Panc1 (cell line): Measurements from ENCODE around the gene NPAS2. TPM values are rescaled to one million over a fixed set of nuclear protein-coding genes. Genes with fewer than 3 reads are reported as not detected.
A peak's percentile ranks its signal among the peaks of the same experiment; 100 is the strongest.

Source experiments
- ATAC-seq: fragments of 200-7000 bp; cut with Tn5 transposase; 2 replicates; pipeline ENCODE4 v1.9.1; 2020; ENCODE audit warnings: mild to moderate bottlenecking, moderate library complexity
- BruUV-seq: library from RNA; stranded (reverse); fragments of 400-500 nt; replicated peaks from 2 replicates; lab custom pipeline; 2021; lab: Mats Ljungman, UMichigan
- CTCF ChIA-PET: fragments of 300-600 bp; sonication (Branson Sonifier 250); formaldehyde crosslinking; loops from one replicate; lab custom pipeline; 2022; ENCODE audit warnings: antibody characterized with exemption; lab: Charles Lee
- POLR2A ChIA-PET: fragments of 300-600 bp; sonication (Branson Sonifier 250); formaldehyde crosslinking; loops from one replicate; lab custom pipeline; 2022; ENCODE audit warnings: antibody characterized with exemption; lab: Charles Lee
- DNase-seq: peaks from one replicate; pipeline ENCODE4 v3.0.0-alpha.2; 2010; ENCODE audit warnings: low read depth, low spot score
- H3K27ac ChIP-seq: 2 replicates; pipeline ENCODE4 v1.5.1; 2011; ENCODE audit warnings: mild to moderate bottlenecking, low read length, inconsistent platforms
- H3K27me3 ChIP-seq: fragments of 200-500 bp; sonication (Bioruptor generic); 2 replicates; pipeline ENCODE4 v1.6.0; 2014; ENCODE audit warnings: low read length, inconsistent platforms; ENCODE audit not compliant: control insufficient read depth, insufficient read depth
- H3K36me3 ChIP-seq: fragments of 200-500 bp; sonication (Bioruptor generic); 2 replicates; pipeline ENCODE4 v1.5.1; 2014; ENCODE audit warnings: inconsistent platforms, mild to moderate bottlenecking, low read length, moderate library complexity; ENCODE audit not compliant: control insufficient read depth, insufficient read depth
- H3K4me1 ChIP-seq: 2 replicates; pipeline ENCODE4 v1.5.1; 2011; ENCODE audit warnings: inconsistent platforms, mild to moderate bottlenecking, low read length, moderate library complexity; ENCODE audit not compliant: control insufficient read depth, insufficient read depth
- H3K4me3 ChIP-seq, 2 experiments: 2 replicates each; pipeline ENCODE4 v1.5.1; 2011 to 2012; ENCODE audit warnings: low read depth in 2 of 2, low read length in 2 of 2, mild to moderate bottlenecking in 2 of 2, inconsistent platforms in 1 of 2, moderate library complexity in 1 of 2
- H3K9me3 ChIP-seq: fragments of 200-500 bp; sonication (Bioruptor generic); 2 replicates; pipeline ENCODE4 v1.5.1; 2014; ENCODE audit warnings: low read depth, mild to moderate bottlenecking, inconsistent platforms, low read length, moderate library complexity; ENCODE audit not compliant: control insufficient read depth, insufficient read depth
- CTCF ChIP-seq: fragments of 450-650 bp; IDR thresholded peaks from 2 replicates; pipeline ENCODE4 v1.5.1; 2017; ENCODE audit warnings: mild to moderate bottlenecking
- POLR2AphosphoS5 ChIP-seq: IDR thresholded peaks from 2 replicates; pipeline ENCODE4 v1.6.1; 2012; ENCODE audit warnings: mild to moderate bottlenecking, low read depth, low read length, moderate library complexity
- REST ChIP-seq, 2 experiments: IDR thresholded peaks; 2 replicates each; pipeline ENCODE4 v1.6.1; 2011 to 2012; ENCODE audit warnings: low read depth in 2 of 2, control low read depth in 1 of 2, low read length in 1 of 2, mild to moderate bottlenecking in 1 of 2, moderate library complexity in 1 of 2; ENCODE audit not compliant: insufficient read depth in 1 of 2
- SIN3A ChIP-seq: IDR thresholded peaks from 2 replicates; pipeline ENCODE4 v1.6.1; 2012; ENCODE audit warnings: low read depth, mild to moderate bottlenecking, low read length, moderate library complexity, borderline replicate concordance; ENCODE audit not compliant: insufficient read depth
- TCF7L2 ChIP-seq: IDR thresholded peaks from 2 replicates; pipeline ENCODE4 v1.6.1; 2011; ENCODE audit warnings: mild to moderate bottlenecking, low read depth, low read length, inconsistent platforms
- in situ Hi-C: cut with HindIII; loops from 2 replicates; pipeline ENCODE4 v1.10.0; 2016; ENCODE audit warnings: low sequenced_read_pairs, low pct_unique_long_range_greater_than_20kb
- intact Hi-C: fragments of 100-400 bp; cut with micrococcal nuclease; formaldehyde crosslinking; loops from one replicate; pipeline ENCODE4 v1.10.0; 2022; ENCODE audit not compliant: unreplicated experiment
- total RNA-seq: library from RNA; stranded (reverse); gene quantifications from one replicate; pipeline ENCODE4 v1.2.1, GENCODE V29; 2021; ENCODE audit not compliant: unreplicated experiment

NPAS2 gene
- total RNA-seq, 1 experiment from 2014 or later = 72.8 TPM

GRCh38 chr2:100907832-100908231 lies 87.9 kb downstream of the NPAS2 start:
- intact Hi-C loops (no loop called here), in situ Hi-C loops (no loop called here)
- Histone ChIP-seq H3K9me3 (no peaks in the 10 kb centered on the region), H3K27ac (no peak overlapping the region), H3K4me1 (peaks cover 31% of the 10 kb centered on the region), H3K36me3 (no peaks in the 10 kb centered on the region; the same call in 1 of the 2 replicates), H3K27me3 (no peaks in the 10 kb centered on the region), H3K4me3 (no peak overlapping the region)
- BruUV-seq = no TSS peak
- no peak for DNase-seq
- TF ChIP-seq TCF7L2 (no peak), REST (IDR thresholded peaks at IDR 0.05; ENCODE audit: insufficient read depth in 1 of 2, low read depth in 2 of 2, low read length in 1 of 2) (no peak), POLR2AphosphoS5 (no peak), CTCF (no peak), SIN3A (no peak)
- ATAC-seq = no peak
- ChIA-PET POLR2A (no interaction called here), CTCF (no interaction called here)

DNA sequence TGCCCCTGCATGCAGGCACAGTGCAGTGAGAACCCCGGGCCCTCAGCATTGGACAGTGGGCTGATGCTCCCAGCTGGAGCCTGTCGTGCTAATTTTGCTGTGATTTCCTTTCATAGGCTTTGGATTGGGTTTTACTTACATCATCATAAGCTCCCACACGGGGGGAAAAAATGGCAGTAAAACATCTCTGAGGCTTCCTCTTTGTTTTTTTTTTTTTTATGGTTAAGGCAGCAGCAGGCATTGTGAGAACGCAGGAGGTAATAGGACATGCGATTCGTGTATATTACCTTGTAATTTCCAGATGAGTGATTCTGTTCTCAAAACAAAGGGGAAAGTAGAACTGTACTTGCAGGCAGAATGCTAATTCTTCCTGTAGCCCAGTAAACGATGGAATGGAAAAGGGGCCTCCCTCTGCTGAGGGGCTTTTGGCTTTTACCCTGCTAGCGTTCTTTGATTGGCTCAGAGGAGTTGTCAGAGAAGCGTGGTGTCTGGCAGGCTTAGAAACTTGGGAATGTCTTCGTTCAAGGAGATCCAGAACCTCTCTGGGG lies 89.7 kb downstream of the NPAS2 start:
- Histone ChIP-seq H3K9me3 (no peaks in the 10 kb centered on the region), H3K27ac (no peak overlapping the region), H3K4me1 (peaks cover 14% of the 10 kb centered on the region), H3K36me3 (no peaks in the 10 kb centered on the region; the same call in 1 of the 2 replicates), H3K4me3 (no peak overlapping the region), H3K27me3 (no peaks in the 10 kb centered on the region)
- BruUV-seq = no TSS peak
- DNase-seq = no peak
- 0 out of 2 replicates have a peak, but pooled peaks have one; percentile 36 for ATAC-seq
- POLR2A ChIA-PET = no interaction called here
- TF ChIP-seq POLR2AphosphoS5 (no peak), SIN3A (no peak), TCF7L2 (no peak), REST (IDR thresholded peaks at IDR 0.05; ENCODE audit: insufficient read depth in 1 of 2, low read depth in 2 of 2, low read length in 1 of 2) (no peak), CTCF (no peak)
- in situ Hi-C loops (no loop called here), intact Hi-C loops (no loop called here)
- CTCF ChIA-PET = no interaction called here
